Measurements from ENCODE around the gene POSTN.

Gene POSTN, protein sequence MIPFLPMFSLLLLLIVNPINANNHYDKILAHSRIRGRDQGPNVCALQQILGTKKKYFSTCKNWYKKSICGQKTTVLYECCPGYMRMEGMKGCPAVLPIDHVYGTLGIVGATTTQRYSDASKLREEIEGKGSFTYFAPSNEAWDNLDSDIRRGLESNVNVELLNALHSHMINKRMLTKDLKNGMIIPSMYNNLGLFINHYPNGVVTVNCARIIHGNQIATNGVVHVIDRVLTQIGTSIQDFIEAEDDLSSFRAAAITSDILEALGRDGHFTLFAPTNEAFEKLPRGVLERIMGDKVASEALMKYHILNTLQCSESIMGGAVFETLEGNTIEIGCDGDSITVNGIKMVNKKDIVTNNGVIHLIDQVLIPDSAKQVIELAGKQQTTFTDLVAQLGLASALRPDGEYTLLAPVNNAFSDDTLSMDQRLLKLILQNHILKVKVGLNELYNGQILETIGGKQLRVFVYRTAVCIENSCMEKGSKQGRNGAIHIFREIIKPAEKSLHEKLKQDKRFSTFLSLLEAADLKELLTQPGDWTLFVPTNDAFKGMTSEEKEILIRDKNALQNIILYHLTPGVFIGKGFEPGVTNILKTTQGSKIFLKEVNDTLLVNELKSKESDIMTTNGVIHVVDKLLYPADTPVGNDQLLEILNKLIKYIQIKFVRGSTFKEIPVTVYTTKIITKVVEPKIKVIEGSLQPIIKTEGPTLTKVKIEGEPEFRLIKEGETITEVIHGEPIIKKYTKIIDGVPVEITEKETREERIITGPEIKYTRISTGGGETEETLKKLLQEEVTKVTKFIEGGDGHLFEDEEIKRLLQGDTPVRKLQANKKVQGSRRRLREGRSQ
- 0 reads per million in 4 donors for total RNA-seq

GRCh38 chr13:37598597-37598996 lies at the start of gene POSTN:
Gene POSTN, minus strand, starts transcription at chr13:37598768. Its CDS starts 42 bp downstream, at chr13:37598726.
- DNase-seq = no peak

DNA sequence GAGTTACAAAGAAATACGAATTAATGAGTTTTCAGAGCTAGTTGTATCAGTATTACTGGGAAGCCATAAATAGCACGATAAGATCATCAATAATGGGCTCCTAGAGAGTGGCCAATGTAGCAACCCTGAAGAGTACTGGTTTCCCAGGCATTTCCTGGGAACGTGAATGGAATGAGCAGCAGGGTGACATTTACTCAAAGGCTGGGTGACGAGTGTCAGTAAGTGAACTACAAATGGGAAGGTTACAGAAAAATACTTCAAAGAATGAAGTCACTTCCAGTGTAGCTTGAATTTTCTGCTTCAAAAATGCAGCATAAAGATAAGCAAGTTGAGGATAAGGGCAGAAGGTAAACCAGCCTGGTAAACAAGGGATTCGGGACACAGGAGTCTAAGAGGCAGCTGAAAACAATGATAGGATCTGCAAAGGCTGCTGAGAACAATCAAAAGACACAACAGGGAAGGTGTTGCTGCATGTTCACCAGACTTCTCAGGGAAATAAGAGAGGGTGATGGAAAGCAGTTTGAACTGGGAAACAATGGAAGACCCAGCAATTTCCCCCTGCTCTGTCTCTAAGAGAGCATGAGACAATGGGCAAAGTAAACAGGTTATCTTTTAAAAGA lies 48.6 kb upstream of the POSTN start:
- DNase-seq = no peak

GRCh38 chr13:37646531-37646930 lies 48.0 kb upstream of the POSTN start:
- no peak for DNase-seq

DNA sequence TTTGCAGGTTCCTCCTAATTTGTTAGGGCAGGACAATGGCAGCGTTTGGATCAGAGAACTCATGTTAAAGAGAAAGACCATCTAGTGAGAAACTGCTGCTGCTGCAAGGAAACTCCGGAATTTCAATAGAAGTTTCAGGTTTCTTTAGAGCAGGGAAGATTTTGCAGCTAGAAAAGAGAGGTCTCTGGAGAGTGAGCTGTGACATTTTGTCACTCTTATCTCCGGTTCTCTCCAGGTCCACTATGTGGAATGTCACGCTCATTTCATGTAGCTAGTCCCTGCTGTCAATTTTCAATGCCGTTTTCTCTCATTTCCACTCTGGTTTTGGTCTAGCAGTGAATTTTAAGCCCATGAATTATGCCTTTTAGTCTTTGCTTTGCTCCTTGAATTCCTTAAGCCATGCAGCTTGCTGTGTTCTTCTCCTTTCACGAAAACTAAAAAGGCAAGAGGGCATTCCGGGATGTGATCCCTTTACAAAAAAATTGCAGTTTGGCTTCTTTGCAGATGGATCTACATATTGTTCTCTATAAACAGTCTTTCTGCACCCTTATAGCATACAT lies 46.7 kb upstream of the POSTN start:
- no peak for DNase-seq

- no peak for DNase-seq
Observed at GRCh38 chr13:37641391-37641790, 42.8 kb upstream of the POSTN start.

DNA sequence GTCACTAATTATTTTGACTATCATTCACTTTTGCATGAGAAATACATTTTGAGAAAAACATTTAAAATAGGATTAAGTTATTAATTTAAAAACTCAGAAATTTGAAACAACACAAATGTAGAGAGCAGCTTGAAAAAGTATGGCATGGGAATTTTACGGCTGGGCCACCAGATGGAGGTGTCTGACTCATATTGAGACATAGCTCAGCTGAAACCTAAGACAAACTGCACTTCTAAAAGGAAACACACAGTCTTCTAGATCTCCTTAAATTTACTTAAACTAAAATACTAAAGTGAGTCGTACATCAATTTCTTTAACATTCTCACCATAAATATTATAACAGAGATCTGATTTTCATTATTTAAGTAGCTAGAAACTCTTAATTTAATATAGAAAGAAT lies 41.9 kb upstream of the POSTN start:
- DNase-seq = no peak

DNA sequence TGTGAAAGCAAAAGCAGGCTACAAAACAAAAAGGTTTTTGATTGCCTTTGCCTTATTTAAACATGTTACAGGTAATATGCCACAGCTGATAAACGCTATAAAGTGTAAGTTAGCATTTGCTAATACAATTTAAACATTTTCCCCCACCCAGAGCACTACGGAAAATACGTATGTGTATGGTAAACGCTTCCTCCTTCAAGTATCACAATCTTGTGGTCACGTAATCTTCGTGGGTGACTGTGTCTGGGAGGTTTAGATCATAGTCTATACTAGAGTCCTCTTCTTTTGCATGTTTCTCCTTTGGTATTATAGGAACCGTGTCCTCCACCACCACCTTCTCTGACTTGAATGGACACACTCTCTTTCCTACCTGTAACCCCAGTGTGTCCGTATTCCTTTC lies 38.1 kb upstream of the POSTN start:
- no peak for DNase-seq

DNA sequence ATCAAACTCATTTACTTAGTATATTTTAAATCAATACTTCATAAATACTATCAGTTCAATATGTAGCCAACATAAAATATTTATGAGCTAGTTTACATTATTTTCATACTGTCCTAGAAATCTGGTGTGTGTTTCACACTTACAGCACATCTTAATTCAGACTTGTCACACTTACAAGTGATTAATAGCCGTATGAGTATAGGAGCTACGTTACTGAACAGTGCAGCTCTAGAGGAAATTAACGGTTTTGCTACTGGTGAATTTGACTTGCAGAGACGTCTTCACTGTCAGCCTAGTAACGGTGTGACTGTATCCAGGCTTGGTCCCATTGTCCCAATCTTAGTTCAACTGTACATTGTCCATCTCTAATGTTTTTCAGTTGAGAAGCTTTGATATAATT lies 33.7 kb upstream of the POSTN start:
- no peak for DNase-seq

GRCh38 chr13:37627428-37627827 lies 28.9 kb upstream of the POSTN start:
- no peak for DNase-seq

- no peak for DNase-seq
Observed at GRCh38 chr13:37621811-37622361, 23.3 kb upstream of the POSTN start.

DNA sequence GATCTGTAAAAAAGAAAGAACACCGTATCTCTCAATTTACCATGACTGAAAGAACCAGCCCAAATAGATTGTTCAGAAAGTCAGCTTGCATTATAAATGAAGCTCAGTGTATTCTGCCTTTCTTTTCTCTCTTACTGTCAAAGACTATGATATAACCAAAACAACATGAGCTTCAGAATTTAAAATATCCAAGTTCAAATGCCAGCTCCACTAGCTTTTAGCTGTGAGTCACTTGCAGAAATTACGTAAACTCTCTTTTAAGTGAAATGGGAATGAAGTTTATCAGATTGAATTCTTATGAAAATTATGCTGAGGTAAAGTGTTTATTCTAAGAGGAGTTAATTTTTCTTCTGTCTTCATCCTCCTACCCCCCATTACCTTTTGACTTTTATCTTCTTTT lies 20.0 kb upstream of the POSTN start:
- DNase-seq = no peak

GRCh38 chr13:37617173-37617572 lies 18.6 kb upstream of the POSTN start:
- DNase-seq = no peak

DNA sequence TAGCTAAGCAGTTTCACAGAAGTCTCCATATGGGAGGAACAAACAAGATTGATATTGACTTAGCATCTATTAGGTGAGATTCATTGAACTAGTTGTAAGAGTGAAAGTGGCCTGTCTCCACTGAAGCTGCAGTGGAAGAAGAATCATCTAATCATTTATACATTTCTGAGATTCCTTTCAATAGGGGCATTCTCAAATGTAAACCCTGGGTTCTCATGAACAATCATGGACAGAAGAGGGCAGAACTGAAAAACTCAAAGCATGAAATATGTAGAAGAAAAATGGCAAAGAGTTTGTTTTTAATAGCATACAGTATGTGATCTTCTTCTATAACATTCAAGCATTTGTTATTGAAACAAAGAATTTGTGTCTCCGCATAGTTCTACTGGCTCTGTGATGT lies 17.6 kb upstream of the POSTN start:
- no peak for DNase-seq

DNA sequence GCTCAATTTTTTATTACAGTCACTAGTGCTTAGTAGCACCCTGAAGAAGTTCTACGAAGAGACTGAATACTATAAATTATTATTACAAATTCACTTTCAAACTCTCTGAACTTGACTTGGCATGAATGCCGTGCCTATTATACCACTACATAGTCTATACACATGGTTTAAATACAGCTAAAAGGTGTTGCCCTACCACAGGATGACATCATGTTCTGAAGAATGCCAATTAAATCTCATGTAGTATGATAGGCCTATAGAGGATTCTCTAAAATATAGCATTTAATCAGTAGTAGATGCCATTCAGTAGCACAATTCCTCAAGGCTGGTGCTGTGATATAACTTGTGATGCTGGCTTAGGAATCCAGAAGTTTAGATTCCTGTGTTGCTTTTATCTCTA lies 16.7 kb upstream of the POSTN start:
- DNase-seq = no peak

DNA sequence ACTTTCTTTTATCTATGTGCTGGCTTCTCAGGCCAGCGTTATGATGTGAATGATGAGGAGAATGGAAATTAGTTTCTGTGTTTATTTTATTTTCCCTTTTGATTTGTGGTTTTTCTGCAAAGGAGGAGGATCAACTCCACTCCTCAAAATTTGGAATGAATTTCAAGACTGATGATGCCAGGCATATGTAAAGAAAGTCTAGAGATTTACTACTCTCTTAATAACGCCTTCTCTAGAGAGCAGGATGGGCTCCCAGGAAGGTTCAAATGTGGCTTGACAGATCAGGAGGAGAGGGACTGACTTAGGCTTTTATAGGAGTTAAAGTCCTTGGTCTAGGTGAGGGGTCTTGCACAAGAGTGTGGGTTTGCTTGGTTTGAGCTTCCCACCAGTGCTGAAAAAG lies 15.1 kb upstream of the POSTN start:
- no peak for DNase-seq

GRCh38 chr13:37613236-37613635 lies 14.7 kb upstream of the POSTN start:
- DNase-seq = no peak

DNA sequence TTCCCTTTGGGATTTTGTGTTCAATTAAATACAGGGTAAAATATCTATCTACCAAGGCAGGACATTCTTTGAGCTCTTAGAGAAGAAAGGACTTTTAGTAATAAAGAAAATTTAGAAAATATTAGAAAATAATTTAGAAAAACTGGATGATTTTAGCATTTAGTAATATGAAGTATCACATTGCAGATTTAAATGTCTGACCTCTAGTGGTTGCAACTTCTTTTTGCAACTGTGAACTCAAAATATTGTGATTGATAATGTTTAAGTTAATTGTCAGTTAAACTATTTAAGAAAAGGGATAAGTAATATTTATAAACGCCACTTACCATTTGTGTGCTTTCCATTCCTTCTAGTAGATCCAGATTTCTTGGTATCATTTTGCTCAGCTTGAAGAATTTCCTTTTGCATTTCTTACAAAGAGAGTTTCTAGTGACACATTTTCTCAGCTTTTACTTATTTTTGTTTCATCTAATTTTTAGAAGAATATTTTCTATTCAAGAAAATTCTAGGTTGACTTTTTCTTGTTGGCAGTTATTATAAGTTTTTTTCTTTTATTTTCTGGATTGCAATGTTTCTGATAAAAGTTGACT lies 10.3 kb upstream of the POSTN start:
- no peak for DNase-seq

DNA sequence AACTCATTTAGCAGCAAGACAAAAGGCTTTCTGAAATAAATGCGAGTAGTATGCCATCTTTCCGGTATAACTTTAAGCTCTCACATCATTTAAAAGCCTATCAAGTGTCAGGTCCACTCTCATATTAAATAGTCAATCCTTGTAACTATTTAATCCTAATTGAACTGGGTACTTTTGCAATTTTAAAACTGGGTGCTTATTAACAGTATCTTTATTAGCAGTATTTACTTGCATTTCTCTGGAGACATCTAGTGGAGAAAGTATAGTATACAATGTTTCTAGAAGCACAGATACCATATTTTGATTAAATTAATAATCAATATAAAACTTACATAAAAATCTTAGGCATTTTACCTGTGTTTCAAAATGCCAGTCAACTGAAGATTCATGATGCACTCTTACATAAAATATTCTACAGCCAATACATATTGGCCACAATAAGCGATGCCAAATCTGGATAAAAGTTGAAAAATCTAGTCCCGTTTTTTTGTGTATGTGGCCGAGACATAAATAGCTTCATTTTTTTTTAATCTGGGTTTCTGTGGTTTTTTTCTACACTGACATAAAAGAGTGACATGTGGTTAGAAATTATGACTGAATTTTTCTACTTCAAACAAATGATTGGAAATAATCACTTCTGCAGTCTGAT lies 4.3 kb upstream of the POSTN start:
- no peak for DNase-seq

DNA sequence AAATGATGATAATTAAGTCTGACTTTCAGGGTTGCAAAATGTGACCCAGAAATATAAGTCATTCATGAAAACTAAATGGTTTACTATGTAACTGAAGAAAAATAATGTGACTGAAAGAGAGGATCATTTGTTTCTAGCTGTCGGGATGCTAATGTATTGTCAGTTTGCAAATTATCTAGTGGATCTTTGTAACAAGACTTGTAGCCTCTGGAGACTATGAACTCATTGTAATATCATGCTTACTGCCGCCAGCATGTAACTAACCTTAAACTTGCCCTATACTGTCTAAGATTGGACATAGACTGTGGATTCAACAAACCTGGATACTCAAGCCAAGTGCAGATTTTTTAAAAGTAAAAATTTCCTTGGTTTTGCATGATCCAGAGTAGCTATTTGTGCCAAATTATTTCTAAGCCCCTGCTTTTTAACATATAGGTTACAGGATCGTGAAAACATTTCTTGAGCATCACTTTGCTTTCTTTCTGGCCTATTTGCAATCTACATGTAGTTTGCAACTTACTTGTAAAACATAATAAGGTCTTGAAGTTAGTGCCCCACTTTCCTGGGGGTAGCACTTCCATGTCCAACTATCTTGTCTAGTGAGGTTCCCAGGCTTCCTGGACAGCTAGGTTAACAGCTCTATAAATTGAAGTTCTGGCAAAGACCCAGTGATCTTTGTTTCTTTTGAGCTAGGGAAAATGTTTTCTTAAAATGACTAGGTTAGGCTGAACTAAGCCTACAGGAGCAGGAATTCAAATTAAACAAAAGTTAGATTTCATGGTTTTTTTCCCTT lies 3.3 kb upstream of the POSTN start:
- no peak for DNase-seq

- DNase-seq = no peak
Observed at GRCh38 chr13:37599519-37599918, 951 bp upstream of the POSTN start.

DNA sequence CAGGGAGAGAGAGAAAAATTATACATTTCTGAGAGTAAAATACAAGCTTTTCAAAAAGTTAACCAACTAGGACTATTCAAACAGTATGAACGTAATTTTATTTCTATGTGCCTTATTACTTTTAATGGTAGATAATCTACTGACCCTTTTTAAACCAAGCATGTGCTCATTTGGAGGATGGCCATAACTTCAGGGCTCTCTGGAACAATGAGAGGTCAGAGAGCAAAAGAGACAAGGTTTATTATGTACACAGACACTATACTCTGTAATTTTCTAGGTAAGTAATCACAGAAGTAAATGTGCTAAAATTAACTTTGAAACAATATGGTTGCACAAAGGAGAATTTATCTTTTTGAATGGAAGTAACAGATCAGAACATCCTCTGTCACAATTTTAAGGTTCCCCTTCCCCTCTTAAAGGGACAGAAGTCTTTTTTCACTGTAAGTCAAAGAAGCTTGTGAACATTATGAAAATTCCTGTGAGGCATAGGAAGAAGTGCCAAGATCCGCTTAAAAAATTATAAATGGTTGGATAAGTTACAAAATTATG lies 1.0 kb downstream of the POSTN start:
- DNase-seq = no peak
